Osteocyte (in vitro differentiated cells): Measurements from ENCODE around the gene MYBPH. TPM values are rescaled to one million over a fixed set of nuclear protein-coding genes. Genes with fewer than 3 reads are reported as not detected.

ENCODE experiments used
- DNase-seq: peaks from one replicate; pipeline ENCODE4 v3.0.0; 2021; ENCODE audit warnings: mixed read lengths; ENCODE audit not compliant: unreplicated experiment; ENCODE audit errors: extremely low spot score
- H3K27ac Mint-ChIP-seq: one replicate; pipeline ENCODE4 v1.8.0; 2021; ENCODE audit warnings: mild to moderate bottlenecking, mixed read lengths; ENCODE audit not compliant: unreplicated experiment
- H3K27me3 Mint-ChIP-seq: one replicate; pipeline ENCODE4 v1.8.0; 2021; ENCODE audit warnings: mixed read lengths; ENCODE audit not compliant: unreplicated experiment
- H3K36me3 Mint-ChIP-seq: one replicate; pipeline ENCODE4 v1.8.0; 2021; ENCODE audit warnings: mixed read lengths; ENCODE audit not compliant: unreplicated experiment
- H3K4me1 Mint-ChIP-seq: one replicate; pipeline ENCODE4 v1.8.0; 2021; ENCODE audit warnings: mixed read lengths; ENCODE audit not compliant: unreplicated experiment
- H3K4me3 Mint-ChIP-seq: one replicate; pipeline ENCODE4 v1.8.0; 2021; ENCODE audit warnings: mild to moderate bottlenecking, moderate library complexity, mixed read lengths; ENCODE audit not compliant: unreplicated experiment
- H3K9me3 Mint-ChIP-seq: one replicate; pipeline ENCODE4 v1.8.0; 2021; ENCODE audit warnings: mixed read lengths; ENCODE audit not compliant: unreplicated experiment
- total RNA-seq: library from RNA; stranded (reverse); gene quantifications from 2 replicates; pipeline ENCODE4 v1.2.1, GENCODE V29; 2021
- TF ChIP-seq, protein P1 (sequence below): fragments of 200-600 bp; sonication (generic); IDR thresholded peaks from 2 replicates; pipeline ENCODE4 v1.5.0; 2021; ENCODE audit warnings: antibody characterized with exemption, mild to moderate bottlenecking, moderate library complexity

MYBPH gene
- total RNA-seq, 1 donor from 2014 or later = not detected

DNA sequence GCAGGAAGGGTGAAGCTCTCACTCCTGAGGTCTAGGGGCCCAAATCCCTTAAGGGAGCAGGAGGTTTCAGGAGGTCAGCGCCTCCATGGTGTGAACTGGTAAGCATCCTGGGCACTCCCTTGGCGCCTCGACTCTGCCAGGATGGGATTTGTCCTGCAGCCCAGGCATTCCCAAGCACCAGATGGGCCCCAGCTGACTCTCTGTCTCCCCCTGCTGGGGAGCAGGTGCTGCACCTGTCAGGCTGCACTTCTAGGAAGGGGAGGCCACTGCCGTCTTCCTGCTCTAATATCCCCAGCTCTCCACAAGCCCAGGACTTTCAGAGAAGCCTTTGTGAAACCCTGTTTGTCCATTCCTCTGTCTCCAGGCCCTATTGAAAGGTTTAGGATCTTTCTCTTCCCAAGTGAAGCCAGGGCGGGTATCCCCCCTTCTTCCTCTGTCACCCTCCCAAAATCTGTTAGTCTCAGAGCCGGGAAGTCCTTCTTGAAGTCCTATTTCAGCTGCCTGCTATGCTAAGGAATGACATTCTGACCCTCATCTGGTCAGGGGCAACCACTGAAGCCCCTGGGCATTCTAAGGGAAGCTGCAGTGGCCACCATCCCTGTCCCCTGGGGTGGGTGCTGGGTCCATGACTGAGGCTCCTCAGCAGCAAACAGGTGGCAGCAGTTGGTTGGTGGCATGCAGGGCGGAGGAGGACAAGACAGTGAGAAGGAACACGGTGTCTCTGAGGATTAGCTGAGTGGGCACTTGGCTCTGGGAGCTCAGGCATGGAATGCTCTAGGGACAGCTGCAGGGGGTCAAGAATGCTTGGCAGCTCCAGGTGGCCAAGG is 3.2 kb downstream of the MYBPH start:
- Mint-ChIP-seq H3K4me1 (peaks cover 5% of the 10 kb centered on the region), H3K27ac (no peak overlapping the region), H3K9me3 (no peaks in the 10 kb centered on the region), H3K4me3 (no peak overlapping the region), H3K27me3 (peaks cover 4% of the 10 kb centered on the region), H3K36me3 (no peaks in the 10 kb centered on the region)
- TF ChIP-seq, protein P1, sequence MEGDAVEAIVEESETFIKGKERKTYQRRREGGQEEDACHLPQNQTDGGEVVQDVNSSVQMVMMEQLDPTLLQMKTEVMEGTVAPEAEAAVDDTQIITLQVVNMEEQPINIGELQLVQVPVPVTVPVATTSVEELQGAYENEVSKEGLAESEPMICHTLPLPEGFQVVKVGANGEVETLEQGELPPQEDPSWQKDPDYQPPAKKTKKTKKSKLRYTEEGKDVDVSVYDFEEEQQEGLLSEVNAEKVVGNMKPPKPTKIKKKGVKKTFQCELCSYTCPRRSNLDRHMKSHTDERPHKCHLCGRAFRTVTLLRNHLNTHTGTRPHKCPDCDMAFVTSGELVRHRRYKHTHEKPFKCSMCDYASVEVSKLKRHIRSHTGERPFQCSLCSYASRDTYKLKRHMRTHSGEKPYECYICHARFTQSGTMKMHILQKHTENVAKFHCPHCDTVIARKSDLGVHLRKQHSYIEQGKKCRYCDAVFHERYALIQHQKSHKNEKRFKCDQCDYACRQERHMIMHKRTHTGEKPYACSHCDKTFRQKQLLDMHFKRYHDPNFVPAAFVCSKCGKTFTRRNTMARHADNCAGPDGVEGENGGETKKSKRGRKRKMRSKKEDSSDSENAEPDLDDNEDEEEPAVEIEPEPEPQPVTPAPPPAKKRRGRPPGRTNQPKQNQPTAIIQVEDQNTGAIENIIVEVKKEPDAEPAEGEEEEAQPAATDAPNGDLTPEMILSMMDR = peak; percentile 76
- DNase-seq = no peak

DNA sequence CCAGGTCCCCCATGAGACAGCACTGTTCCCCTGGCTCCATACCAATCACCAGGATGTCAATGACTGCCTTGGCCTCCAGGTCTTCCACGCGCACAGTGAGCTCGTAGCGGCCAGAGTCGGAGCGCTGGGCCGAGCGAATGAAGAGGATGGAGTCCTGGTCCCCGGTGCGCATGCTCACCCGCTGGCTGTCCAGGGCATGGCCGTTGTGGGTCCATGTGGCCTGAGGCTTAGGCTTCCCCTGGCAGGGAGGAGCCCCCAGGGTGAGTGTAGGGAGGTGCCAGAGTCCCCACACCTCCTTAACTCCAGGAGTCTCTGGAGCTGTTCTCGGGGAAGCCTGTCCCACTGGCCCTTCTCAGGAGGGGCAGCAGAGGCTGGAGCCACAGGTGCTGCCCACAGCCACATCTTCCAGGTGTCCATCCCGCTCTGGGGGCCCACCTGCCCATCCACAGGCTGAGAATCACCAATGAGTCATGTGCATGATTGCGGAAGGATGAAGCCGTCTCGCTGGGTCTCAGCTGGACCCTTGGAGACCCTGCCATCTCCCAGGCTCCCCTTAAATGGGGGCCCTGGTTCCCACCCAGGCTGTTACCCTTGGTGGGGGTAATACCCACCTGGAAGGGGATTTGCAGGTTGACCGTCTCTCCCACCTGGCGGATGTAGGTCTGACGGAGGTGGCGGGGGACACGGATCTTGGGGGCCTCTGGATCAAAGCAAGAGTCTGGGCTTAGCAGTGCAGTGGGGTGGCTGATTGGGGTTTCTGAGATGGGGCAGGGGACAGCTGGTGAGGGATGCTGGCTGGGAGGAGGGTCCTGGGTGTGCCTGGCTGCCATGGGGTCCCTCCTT is 4.1 kb downstream of the MYBPH start:
- H3K27ac Mint-ChIP-seq = no peak overlapping the region
- no peak for DNase-seq
- TF ChIP-seq, protein P1 = no peak
- no peaks in the 10 kb centered on the region for H3K36me3 Mint-ChIP-seq
- H3K4me1 Mint-ChIP-seq = no peaks in the 10 kb centered on the region
- peaks cover 4% of the 10 kb centered on the region for H3K27me3 Mint-ChIP-seq
- no peak overlapping the region for H3K4me3 Mint-ChIP-seq
- H3K9me3 Mint-ChIP-seq = no peaks in the 10 kb centered on the region

DNA sequence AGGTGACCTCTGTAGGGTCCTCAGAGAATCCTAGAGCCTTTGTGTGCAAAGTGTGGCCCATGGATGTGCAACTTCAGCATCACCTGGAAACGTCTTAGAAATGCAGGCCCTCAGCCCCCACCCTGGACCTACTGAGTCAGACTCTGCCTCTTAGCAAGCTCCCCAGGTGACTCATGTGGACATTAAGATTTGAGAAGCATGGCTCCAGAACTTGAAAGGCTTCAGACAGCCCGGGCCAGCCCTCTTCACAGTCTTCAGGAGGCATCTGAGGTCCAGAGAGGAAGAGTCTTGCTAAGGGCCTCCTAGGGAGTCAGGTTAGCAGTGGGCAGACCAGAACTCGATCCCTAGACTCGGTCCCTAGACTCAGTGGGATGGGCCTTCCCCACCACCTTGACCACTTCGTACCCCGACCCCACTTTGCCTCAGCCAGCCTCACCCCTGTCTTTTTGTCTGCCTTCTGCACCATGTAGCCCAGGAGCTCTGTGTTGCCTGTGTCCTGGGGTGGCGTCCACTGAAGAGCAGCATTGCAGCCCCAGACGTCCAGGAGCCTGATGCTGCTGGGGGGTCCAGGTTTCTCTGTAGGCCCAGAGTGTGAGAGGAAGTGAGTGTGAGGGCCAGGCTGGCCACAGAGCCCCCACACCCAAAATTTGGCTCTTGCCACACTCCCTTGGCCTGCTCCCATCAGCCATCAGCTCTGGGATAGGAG is 4.8 kb downstream of the MYBPH start:
- H3K9me3 Mint-ChIP-seq = no peaks in the 10 kb centered on the region
- H3K27ac Mint-ChIP-seq = no peak overlapping the region
- H3K36me3 Mint-ChIP-seq = no peaks in the 10 kb centered on the region
- DNase-seq = no peak
- H3K4me1 Mint-ChIP-seq = no peaks in the 10 kb centered on the region
- H3K27me3 Mint-ChIP-seq = peaks cover 4% of the 10 kb centered on the region
- TF ChIP-seq, protein P1 = no peak
- no peak overlapping the region for H3K4me3 Mint-ChIP-seq

DNA sequence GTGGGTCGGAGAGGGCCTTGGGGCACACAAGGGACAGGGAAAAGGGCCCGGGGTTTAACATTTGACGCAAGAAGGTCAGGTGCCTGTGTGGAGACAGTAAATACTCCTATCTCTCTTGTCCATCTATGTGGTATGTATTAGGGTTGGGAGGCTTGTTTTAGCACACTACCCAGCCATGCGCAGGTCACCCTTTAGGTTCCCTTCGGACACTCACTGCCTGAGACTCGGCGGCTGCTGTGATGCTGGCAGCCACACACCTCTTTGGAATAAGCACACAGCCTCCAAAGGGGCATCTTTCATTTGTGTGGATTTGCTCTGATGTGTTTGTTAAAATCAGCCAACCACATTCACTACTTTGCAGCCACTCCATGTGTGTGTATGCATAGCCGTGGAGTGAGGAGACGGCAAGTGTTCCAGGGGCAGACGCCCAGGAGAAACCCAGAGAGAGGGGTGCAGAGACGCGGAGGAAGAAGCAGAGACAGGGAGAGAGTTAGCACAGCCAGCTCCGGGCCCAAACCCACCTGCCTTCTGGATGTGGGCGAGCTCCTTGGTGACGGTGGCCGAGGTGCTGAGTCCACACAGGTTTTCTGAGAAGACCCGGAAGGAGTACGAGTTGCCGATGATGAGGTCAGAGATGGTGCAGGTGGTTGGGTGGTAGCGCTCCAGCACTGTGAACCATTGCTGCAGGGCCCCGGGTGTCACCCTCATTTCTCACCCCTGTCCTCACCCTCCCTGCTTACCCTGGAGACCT is 5.7 kb downstream of the MYBPH start:
- H3K27ac Mint-ChIP-seq = no peak overlapping the region
- no peak for DNase-seq
- H3K4me3 Mint-ChIP-seq = no peak overlapping the region

More for the DNA sequence above, 5.7 kb downstream of the MYBPH start:
- H3K4me1 Mint-ChIP-seq = no peaks in the 10 kb centered on the region
- H3K36me3 Mint-ChIP-seq = no peaks in the 10 kb centered on the region
- TF ChIP-seq, protein P1 = no peak
- H3K9me3 Mint-ChIP-seq = no peaks in the 10 kb centered on the region
- peaks cover 7% of the 10 kb centered on the region for H3K27me3 Mint-ChIP-seq
